ENCODE measurements around the gene ALX4.

Gene ALX4

DNA sequence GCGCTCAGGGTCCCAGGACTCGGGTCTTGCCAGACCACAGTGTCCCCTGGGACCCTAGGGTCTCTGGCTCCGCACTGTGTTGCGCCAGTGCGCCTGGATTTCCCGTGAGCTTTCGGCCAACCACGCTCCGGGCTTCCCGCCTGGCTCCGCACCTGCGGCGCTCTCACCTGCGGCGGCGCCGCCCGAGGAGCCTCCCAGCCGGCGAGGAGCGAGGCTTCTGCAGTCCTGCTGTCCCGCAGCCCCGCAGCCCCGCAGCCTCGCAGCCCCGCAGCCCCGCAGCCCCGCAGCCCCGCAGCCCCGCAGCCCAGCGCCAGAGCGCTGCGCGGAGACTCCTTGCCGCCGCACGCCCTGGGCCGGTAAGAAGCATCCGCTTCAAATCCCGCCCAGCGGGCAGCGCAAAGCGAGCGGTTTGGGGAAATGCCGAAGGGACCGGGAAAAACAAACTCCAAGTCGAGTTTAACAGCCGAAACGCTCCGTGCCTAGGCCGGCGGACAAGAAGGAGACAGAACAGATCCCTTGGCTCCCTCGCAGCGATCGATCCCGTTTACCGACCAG, 939 bp downstream of the ALX4 start:
- 1 to 2% methylated on average over 57 of the region's 57 CpGs for WGBS, 2 experiments
- H3K4me3 ChIP-seq (ENCODE audit: insufficient read depth, low read depth, low read length), result peak overlapping the region; percentile 27

DNA sequence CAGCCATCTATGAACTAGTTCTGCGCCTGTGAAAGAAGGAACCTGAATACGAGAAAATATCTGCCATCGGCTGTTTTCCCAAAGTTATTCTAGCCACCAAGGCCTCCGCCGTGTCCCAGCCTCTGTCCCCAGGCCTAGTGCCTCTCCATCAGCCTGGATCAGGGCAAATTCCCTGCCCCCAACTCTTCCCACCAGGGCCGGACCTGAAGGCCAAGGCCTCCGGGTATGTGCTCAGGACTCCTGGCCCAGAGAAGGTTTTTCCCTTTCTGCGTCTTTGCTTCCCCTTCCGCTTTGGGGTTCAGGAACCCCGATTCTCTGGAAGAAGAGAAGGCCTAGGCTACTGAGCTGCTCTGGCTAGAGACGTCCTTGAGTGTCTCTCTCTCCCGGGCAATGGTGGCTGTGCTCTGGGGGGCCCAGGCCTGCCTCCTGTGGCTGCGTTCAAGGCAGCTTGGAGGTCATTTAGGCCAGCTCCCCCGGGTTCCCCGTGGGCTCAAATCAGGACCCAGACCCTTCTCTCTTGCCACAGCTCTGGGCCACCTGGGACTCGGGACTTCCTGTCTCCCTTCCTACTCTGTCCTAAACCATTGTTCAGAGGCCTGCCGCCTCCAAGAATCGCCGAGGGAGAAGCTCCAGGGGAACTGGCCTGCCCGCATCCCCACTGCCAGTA, 1.6 kb downstream of the ALX4 start:
- no peak overlapping the region for H3K27ac ChIP-seq (ENCODE audit: insufficient read depth, low read depth, low read length, poor library complexity, severe bottlenecking)
- H3K4me3 ChIP-seq (ENCODE audit: insufficient read depth, low read depth, low read length), result no peak overlapping the region
- WGBS, 2 experiments, result 26 to 28% methylated on average over 20 of the region's 20 CpGs
- H3K36me3 ChIP-seq (ENCODE audit: control insufficient read depth, insufficient read depth, low read length), result no peaks in the 10 kb centered on the region
- peaks cover 35% of the 10 kb centered on the region for H3K4me1 ChIP-seq (ENCODE audit: control insufficient read depth, insufficient read depth, low read length)
- peaks cover 100% of the 10 kb centered on the region for H3K27me3 ChIP-seq (ENCODE audit: control insufficient read depth, insufficient read depth, low read length, poor library complexity, severe bottlenecking)
- H3K9me3 ChIP-seq (ENCODE audit: control insufficient read depth, low read length), result no peaks in the 10 kb centered on the region

More for the DNA sequence above, 939 bp downstream of the ALX4 start:
- Histone ChIP-seq H3K27me3 (ENCODE audit: control insufficient read depth, insufficient read depth, low read length, poor library complexity, severe bottlenecking) (peaks cover 100% of the 10 kb centered on the region), H3K36me3 (ENCODE audit: control insufficient read depth, insufficient read depth, low read length) (no peaks in the 10 kb centered on the region), H3K27ac (ENCODE audit: insufficient read depth, low read depth, low read length, poor library complexity, severe bottlenecking) (no peak overlapping the region), H3K9me3 (ENCODE audit: control insufficient read depth, low read length) (no peaks in the 10 kb centered on the region), H3K4me1 (ENCODE audit: control insufficient read depth, insufficient read depth, low read length) (peaks cover 35% of the 10 kb centered on the region)

- peaks cover 100% of the 10 kb centered on the region for H3K27me3 ChIP-seq (ENCODE audit: control insufficient read depth, insufficient read depth, low read length, poor library complexity, severe bottlenecking)
- no peaks in the 10 kb centered on the region for H3K36me3 ChIP-seq (ENCODE audit: control insufficient read depth, insufficient read depth, low read length)
- no peak overlapping the region for H3K27ac ChIP-seq (ENCODE audit: insufficient read depth, low read depth, low read length, poor library complexity, severe bottlenecking)
- H3K9me3 ChIP-seq (ENCODE audit: control insufficient read depth, low read length), result no peaks in the 10 kb centered on the region
- WGBS, 2 experiments, result 40 to 43% methylated on average over 10 of the region's 10 CpGs
- no peak overlapping the region for H3K4me3 ChIP-seq (ENCODE audit: insufficient read depth, low read depth, low read length)
- H3K4me1 ChIP-seq (ENCODE audit: control insufficient read depth, insufficient read depth, low read length), result peaks cover 35% of the 10 kb centered on the region
Measured at GRCh38 chr11:44307340-44308099, 2.4 kb downstream of the ALX4 start.

DNA sequence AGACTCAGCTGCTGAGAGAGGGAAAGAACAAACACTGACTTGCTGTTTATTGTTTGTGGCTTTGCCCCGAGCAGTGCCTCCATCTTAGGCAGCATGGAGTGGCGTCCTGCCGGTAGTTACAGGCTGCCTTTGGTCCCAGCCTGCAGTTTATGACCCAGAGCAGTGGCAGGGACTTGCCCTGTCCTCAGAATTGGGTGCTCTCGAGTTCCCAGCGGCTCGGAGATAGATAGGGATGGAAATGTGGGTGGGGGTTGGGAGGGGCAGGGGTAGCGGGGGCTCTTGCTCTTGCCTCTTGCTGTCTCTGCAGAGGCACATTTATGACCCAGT, 3.1 kb downstream of the ALX4 start:
- no peaks in the 10 kb centered on the region for H3K9me3 ChIP-seq (ENCODE audit: control insufficient read depth, low read length)
- H3K27me3 ChIP-seq (ENCODE audit: control insufficient read depth, insufficient read depth, low read length, poor library complexity, severe bottlenecking), result peaks cover 100% of the 10 kb centered on the region
- H3K27ac ChIP-seq (ENCODE audit: insufficient read depth, low read depth, low read length, poor library complexity, severe bottlenecking), result no peak overlapping the region
- H3K4me1 ChIP-seq (ENCODE audit: control insufficient read depth, insufficient read depth, low read length), result peaks cover 35% of the 10 kb centered on the region
- 2 to 4% methylated on average over 7 of the region's 7 CpGs for WGBS, 2 experiments
- H3K36me3 ChIP-seq (ENCODE audit: control insufficient read depth, insufficient read depth, low read length), result no peaks in the 10 kb centered on the region
- no peak overlapping the region for H3K4me3 ChIP-seq (ENCODE audit: insufficient read depth, low read depth, low read length)

GRCh38 chr11:44306052-44306917, 3.7 kb downstream of the ALX4 start:
- H3K27ac ChIP-seq (ENCODE audit: insufficient read depth, low read depth, low read length, poor library complexity, severe bottlenecking), result no peak overlapping the region
- H3K36me3 ChIP-seq (ENCODE audit: control insufficient read depth, insufficient read depth, low read length), result no peaks in the 10 kb centered on the region
- no peak overlapping the region for H3K4me3 ChIP-seq (ENCODE audit: insufficient read depth, low read depth, low read length)
- 1 to 2% methylated on average over 38 of the region's 38 CpGs for WGBS, 2 experiments
- peaks cover 100% of the 10 kb centered on the region for H3K27me3 ChIP-seq (ENCODE audit: control insufficient read depth, insufficient read depth, low read length, poor library complexity, severe bottlenecking)
- no peaks in the 10 kb centered on the region for H3K9me3 ChIP-seq (ENCODE audit: control insufficient read depth, low read length)
- peaks cover 34% of the 10 kb centered on the region for H3K4me1 ChIP-seq (ENCODE audit: control insufficient read depth, insufficient read depth, low read length)

DNA sequence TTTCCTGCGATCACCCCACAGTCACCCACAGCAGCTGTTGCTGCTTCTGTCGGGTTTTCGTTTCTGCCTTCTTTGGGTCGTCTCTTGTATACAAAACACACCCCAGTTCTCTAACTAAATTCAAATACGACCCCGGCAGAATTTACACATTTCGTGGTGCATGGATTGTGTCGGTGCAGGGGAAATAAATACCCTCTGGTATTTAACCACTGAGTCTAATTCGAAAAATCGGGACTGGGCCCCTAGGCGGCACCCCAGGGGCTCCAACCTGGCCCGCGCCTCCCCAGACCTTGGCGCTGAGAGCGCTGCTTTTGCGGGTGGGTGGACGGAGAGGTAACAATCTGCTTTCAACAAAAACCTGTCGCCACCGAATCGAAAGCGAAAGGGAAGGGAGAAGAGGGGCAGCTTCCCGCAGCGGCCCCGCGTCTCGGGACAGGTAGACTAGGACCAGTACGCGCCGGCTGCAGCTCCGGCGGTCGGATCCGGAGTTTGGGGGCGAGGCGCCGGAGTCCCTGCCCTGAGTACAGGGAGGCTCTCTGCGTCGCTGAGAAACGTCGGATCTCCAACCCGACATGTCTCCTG, 4.4 kb downstream of the ALX4 start:
- Histone ChIP-seq H3K36me3 (ENCODE audit: control insufficient read depth, insufficient read depth, low read length) (no peaks in the 10 kb centered on the region), H3K4me3 (ENCODE audit: insufficient read depth, low read depth, low read length) (no peak overlapping the region), H3K9me3 (ENCODE audit: control insufficient read depth, low read length) (no peaks in the 10 kb centered on the region), H3K27me3 (ENCODE audit: control insufficient read depth, insufficient read depth, low read length, poor library complexity, severe bottlenecking) (peaks cover 100% of the 10 kb centered on the region), H3K4me1 (ENCODE audit: control insufficient read depth, insufficient read depth, low read length) (peaks cover 27% of the 10 kb centered on the region), H3K27ac (ENCODE audit: insufficient read depth, low read depth, low read length, poor library complexity, severe bottlenecking) (no peak overlapping the region)
- 1 to 2% methylated on average over 41 of the region's 41 CpGs for WGBS, 2 experiments

DNA sequence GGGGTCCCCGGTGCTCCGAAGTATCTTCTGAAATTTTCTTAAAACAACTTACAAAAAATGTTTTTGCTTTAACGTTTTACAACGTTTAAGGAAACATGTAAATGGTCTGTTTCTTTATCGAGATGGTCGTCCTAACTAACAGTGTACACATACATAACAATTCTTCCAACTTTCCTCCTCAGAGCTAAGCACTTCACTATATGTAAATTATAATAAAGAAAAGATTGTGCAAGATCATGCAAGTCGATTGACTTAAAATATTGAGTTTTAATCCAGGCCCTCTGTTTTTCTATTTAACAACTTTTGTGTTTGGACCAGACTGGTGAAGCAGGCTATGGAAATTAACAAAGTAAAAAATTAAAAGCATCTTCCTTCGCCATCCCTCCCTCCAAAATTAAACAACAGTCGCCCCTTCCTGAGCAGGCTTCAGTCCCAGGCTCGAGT, 4.9 kb downstream of the ALX4 start:
- Histone ChIP-seq H3K4me1 (ENCODE audit: control insufficient read depth, insufficient read depth, low read length) (peaks cover 26% of the 10 kb centered on the region), H3K4me3 (ENCODE audit: insufficient read depth, low read depth, low read length) (no peak overlapping the region), H3K36me3 (ENCODE audit: control insufficient read depth, insufficient read depth, low read length) (no peaks in the 10 kb centered on the region), H3K27ac (ENCODE audit: insufficient read depth, low read depth, low read length, poor library complexity, severe bottlenecking) (no peak overlapping the region), H3K27me3 (ENCODE audit: control insufficient read depth, insufficient read depth, low read length, poor library complexity, severe bottlenecking) (peaks cover 100% of the 10 kb centered on the region), H3K9me3 (ENCODE audit: control insufficient read depth, low read length) (no peaks in the 10 kb centered on the region)
- 2 to 4% methylated on average over 7 to 10 of the region's 10 CpGs for WGBS, 2 experiments

DNA sequence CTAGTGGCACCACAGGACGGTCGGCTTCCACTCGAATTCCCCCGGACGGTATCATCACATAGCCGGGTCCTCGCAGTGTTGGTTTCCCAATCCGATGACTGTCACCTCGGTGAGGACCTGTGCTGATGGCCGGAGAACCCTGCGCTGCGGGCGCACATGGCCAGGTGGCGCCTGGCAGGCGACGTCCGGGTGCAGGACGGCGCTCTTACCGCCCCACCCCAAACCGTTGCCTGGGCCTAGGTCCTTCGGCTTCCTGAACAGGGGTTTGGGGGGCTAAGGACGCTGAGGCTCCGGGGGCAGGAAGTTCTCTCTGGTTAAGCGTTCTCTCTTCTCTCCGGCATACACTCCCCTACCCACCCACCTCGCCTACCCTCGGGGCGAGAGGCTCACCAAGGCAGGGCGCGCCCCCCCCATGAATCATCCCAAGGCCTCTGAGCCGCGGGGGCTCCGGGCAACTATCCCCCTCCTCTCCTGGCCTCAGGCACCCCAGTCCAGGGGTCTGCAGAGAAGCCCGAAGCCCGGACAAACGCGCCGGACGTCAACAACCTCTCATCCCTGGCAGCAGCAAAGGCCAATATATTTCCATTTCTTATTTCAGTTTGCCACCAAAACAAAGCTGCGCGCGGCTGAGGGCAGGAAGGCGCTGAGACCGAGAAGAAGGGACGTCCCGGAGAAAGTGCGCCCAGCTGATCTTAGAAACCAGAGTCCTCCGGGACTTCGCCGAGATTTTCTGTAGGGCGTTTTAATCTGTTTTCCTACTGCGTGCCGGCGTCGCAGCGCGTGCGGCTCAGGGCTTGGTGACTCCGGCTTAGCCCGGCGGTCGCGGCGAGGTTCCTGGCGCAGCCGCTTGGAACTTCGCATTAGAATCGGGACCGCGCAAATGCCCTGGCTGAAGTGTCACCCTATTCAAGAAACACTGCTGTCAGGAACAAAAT, 5.6 kb downstream of the ALX4 start:
- H3K27ac ChIP-seq (ENCODE audit: insufficient read depth, low read depth, low read length, poor library complexity, severe bottlenecking), result no peak overlapping the region
- H3K36me3 ChIP-seq (ENCODE audit: control insufficient read depth, insufficient read depth, low read length), result no peaks in the 10 kb centered on the region
- H3K9me3 ChIP-seq (ENCODE audit: control insufficient read depth, low read length), result no peaks in the 10 kb centered on the region
- no peak overlapping the region for H3K4me3 ChIP-seq (ENCODE audit: insufficient read depth, low read depth, low read length)
- 2% methylated on average over 71 of the region's 71 CpGs for WGBS, 2 experiments
- peaks cover 100% of the 10 kb centered on the region for H3K27me3 ChIP-seq (ENCODE audit: control insufficient read depth, insufficient read depth, low read length, poor library complexity, severe bottlenecking)
- peaks cover 26% of the 10 kb centered on the region for H3K4me1 ChIP-seq (ENCODE audit: control insufficient read depth, insufficient read depth, low read length)

GRCh38 chr11:44303401-44303938, 6.5 kb downstream of the ALX4 start:
- H3K9me3 ChIP-seq (ENCODE audit: control insufficient read depth, low read length), result no peaks in the 10 kb centered on the region
- WGBS, 2 experiments, result 7 to 9% methylated on average over 28 of the region's 28 CpGs

More at GRCh38 chr11:44303401-44303938, 6.5 kb downstream of the ALX4 start:
- H3K4me1 ChIP-seq (ENCODE audit: control insufficient read depth, insufficient read depth, low read length), result peaks cover 22% of the 10 kb centered on the region
- no peak overlapping the region for H3K4me3 ChIP-seq (ENCODE audit: insufficient read depth, low read depth, low read length)
- H3K27ac ChIP-seq (ENCODE audit: insufficient read depth, low read depth, low read length, poor library complexity, severe bottlenecking), result no peak overlapping the region
- no peaks in the 10 kb centered on the region for H3K36me3 ChIP-seq (ENCODE audit: control insufficient read depth, insufficient read depth, low read length)
- H3K27me3 ChIP-seq (ENCODE audit: control insufficient read depth, insufficient read depth, low read length, poor library complexity, severe bottlenecking), result peaks cover 91% of the 10 kb centered on the region
